GM12892 (cell line): ENCODE results near the gene MYO1H.

ENCODE experiments used
- POLR2A ChIP-seq: IDR thresholded peaks from 2 replicates; pipeline ENCODE4 v1.6.1; 2011; ENCODE audit warnings: low read depth, low read length, control low read depth
- POLR2AphosphoS5 ChIP-seq: IDR thresholded peaks from 2 replicates; pipeline ENCODE4 v1.6.1; 2011; ENCODE audit warnings: low read depth, low read length, control low read depth
- TAF1 ChIP-seq: IDR thresholded peaks from 2 replicates; pipeline ENCODE4 v1.6.1; 2011; ENCODE audit warnings: low read depth, mild to moderate bottlenecking, control low read depth, low read length, borderline replicate concordance

DNA sequence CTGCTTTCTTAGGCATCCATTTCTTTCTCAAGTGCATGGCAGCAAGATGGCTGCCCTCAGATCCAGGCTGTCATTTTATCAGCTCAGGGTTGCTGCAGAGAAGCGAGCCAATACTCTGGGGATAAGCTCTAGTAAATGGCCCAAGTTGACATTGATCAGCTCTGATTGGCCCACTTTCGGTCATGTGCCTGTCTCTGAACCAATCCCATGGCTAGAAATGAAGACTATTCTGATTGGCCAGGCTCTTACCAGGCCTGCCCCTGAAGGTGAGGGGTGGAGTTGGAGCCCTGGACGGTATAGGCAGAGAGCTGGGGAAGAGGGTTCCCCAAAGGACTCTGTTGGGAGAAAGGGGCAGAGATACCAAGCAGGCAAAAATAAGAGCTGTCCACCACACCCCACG lies 41.4 kb downstream of the MYO1H start:
- TF ChIP-seq POLR2AphosphoS5 = no peak
- TF ChIP-seq POLR2A = no peak
- TF ChIP-seq TAF1 = no peak
